Activated naive CD4-positive, alpha-beta T cell treated with Interleukin-2 at 50 U/mL for 16 hours (primary cell): ENCODE measurements around the gene PTPRC.

ENCODE experiments used
- DNase-seq: peaks from one replicate; pipeline ENCODE4 v3.0.0-alpha.2; 2020

The PTPRC gene

DNA sequence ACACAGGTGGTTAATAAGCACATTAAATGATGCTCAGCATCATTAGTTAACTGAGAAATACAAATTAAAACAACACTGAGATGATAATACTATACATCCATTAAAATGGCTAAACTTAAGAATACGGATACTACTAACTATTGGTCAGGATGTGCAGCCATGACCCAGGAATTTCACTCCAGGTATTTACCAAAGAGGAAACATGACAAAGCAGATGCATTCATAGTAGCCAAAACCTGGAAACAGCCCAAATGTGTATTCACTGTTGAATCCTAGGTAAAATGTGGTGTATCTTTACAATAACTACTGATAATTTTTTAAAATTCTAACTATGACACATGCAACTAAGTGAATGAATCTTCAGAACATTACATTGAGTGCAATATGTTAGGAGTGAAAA is 73.0 kb downstream of the PTPRC start:
- no peak for DNase-seq

GRCh38 chr1:198713081-198713480 is 74.2 kb downstream of the PTPRC start:
- DNase-seq = no peak

GRCh38 chr1:198714271-198714670 is 75.4 kb downstream of the PTPRC start:
- DNase-seq = no peak

GRCh38 chr1:198716051-198716450 is 77.2 kb downstream of the PTPRC start:
- no peak for DNase-seq

GRCh38 chr1:198717510-198717909 is 78.7 kb downstream of the PTPRC start:
- no peak for DNase-seq

DNA sequence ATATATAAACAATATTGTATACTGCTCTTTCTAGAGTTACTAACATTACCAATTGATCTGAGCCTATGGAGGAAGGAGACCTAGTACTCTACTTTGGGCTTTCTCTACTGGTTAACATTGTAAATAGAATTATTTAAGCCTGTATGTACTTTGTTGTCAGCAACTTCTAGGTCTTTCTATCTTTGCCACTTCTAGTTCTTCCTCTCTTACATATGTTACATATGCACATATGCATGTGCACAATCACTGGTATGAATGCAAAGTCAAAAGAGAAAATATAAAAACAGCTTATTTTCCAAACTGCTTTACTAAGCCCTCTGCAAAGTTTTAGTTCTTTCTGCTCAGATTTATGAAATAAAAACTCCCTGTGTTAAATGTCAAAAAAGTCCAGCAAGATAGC is 84.3 kb downstream of the PTPRC start:
- no peak for DNase-seq

DNA sequence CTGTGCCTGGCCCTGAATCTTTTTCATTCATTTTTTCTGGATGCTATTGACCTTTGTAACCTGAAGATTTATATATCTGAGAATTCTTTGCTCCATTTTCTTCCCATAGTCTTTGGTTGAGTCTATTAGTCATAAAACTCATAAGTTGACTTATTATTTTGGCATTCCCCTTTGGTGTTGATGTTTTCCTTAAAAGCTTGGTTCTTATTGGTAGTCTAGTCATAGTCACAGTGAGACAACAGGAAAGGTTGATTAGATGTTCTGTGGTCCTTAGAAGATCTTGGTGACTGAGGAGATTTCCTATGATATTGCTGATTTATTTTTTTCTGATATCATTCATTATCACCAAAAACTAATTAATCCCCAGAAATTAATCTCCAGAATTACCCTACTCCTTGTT is 86.2 kb downstream of the PTPRC start:
- DNase-seq = no peak

DNA sequence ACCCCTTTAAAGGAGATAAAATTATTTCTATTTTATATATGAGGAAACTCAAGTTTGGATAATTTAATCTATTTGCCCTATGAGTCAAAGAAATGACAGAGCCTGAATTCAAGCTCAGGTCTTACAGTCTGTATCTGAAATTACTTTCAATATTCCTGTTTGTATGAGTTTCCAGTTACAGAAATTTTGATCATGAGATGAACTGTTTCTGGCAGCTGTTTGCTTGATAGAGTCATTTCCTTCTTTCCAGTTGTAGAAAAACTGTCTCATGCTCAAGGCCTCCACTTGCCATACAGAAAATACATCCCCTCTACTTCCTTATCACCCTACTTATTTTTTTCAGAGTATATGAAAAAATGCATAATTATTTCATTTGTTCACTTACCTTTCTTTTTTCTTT is 87.6 kb downstream of the PTPRC start:
- DNase-seq = no peak

GRCh38 chr1:198729195-198729863 is 90.5 kb downstream of the PTPRC start:
- DNase-seq = no peak

- no peak for DNase-seq
Measured at GRCh38 chr1:198730952-198731351, 92.1 kb downstream of the PTPRC start.

- no peak for DNase-seq
Measured at GRCh38 chr1:198734323-198735008, 95.6 kb downstream of the PTPRC start.

GRCh38 chr1:198741744-198742143 is 102.9 kb downstream of the PTPRC start:
- DNase-seq = no peak

- no peak for DNase-seq
Measured at GRCh38 chr1:198747127-198747526, 108.3 kb downstream of the PTPRC start.

- no peak for DNase-seq
Measured at GRCh38 chr1:198749279-198749678, 110.4 kb downstream of the PTPRC start.

DNA sequence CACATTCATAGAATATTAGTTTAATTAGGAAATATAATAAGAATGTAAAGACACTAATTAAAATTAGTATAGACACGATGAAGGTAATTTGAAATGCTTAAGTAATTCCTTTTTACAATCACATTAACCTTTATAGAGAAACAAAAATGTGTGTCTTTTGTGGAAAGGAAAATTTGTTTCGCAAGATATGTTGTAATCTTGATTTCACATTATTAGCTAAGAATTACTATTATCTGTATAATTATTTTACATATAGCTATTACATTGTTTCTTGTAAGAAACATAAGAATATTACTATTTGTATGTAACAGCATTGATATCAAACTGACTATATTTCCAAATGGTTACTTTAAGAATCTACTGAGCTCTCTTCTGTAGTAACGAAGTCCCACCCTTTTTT is 111.2 kb downstream of the PTPRC start:
- DNase-seq = no peak

GRCh38 chr1:198751741-198752140 is 112.9 kb downstream of the PTPRC start:
- DNase-seq = no peak

GRCh38 chr1:198754670-198755069 is 115.8 kb downstream of the PTPRC start:
- DNase-seq = no peak

GRCh38 chr1:198755715-198756114 is 116.9 kb downstream of the PTPRC start:
- no peak for DNase-seq

- DNase-seq = no peak
Measured at GRCh38 chr1:198756470-198756869, 117.6 kb downstream of the PTPRC start.

GRCh38 chr1:198761859-198762616 is 123.2 kb downstream of the PTPRC start:
- DNase-seq = no peak

- DNase-seq = no peak
Measured at GRCh38 chr1:198763298-198763714, 124.5 kb downstream of the PTPRC start.

GRCh38 chr1:198764748-198765147 is 125.9 kb downstream of the PTPRC start:
- no peak for DNase-seq

DNA sequence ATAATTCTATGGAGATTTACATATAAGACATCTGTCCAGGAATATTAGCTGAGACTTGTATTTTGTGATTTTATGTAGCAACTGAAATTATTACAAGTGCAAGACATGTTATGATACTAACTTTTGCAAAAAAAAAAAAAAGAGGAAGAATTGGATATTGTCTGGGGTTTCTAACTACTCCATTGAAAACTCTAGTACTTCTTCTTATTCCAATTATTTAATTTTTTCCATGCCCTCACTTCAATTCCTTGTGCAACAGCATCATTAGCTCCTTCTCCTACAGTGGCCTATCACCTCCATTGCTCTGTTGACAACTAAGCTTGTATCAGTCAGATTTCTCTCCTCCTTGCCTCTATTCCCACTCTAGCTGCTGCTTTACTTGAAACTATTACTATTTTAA is 126.6 kb downstream of the PTPRC start:
- no peak for DNase-seq

DNA sequence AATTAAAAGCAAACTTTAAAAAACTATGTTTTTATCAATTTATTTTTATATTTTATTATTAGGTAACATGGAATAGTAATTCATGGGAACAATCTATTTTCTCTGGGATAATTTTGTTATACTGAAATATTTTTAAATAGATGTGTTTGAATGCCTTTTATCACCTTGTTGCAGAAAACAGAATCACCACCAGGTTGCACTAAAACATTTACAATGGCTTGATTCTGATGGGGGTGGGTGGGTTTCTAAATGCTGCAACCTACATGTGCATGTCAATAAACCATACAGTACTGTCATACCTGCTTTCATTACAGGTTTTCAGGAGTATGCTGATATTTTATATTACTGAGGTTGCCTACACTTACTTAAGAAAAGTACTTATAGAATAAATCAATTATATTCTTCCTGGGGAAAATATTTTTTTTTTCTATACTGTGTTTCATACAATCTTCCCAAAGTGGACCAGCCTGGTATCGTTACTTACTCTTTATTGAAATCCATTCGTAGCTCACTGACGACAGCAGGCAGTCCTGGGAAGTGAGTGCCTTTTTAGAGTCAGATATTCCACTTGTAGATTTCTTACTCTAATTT is 132.8 kb downstream of the PTPRC start:
- DNase-seq = no peak
